NCI-H1436 (cell line): ENCODE results near the gene CENPN.
A peak's percentile ranks its signal among the peaks of the same experiment; 100 is the strongest.

Source experiments
- DNase-seq: peaks from one replicate; lab custom pipeline; 2025; lab: John Stamatoyannopoulos, UW

The CENPN gene

GRCh38 chr16:80991792-80992430 lies 15.1 kb upstream of the CENPN start:
- DNase-seq = no peak

GRCh38 chr16:80992676-80993293 lies 14.2 kb upstream of the CENPN start:
- DNase-seq = no peak

GRCh38 chr16:80993307-80993706 lies 13.7 kb upstream of the CENPN start:
- DNase-seq = no peak

GRCh38 chr16:80993834-80994233 lies 13.2 kb upstream of the CENPN start:
- DNase-seq = no peak

- DNase-seq = no peak
Measured at GRCh38 chr16:80994451-80994850, 12.6 kb upstream of the CENPN start.

GRCh38 chr16:80996688-80997138 lies 10.3 kb upstream of the CENPN start:
- DNase-seq = no peak

GRCh38 chr16:80997139-80997798 lies 9.7 kb upstream of the CENPN start:
- DNase-seq = no peak

- no peak for DNase-seq
Measured at GRCh38 chr16:80997964-80998620, 8.9 kb upstream of the CENPN start.

GRCh38 chr16:81000873-81001272 lies 6.1 kb upstream of the CENPN start:
- no peak for DNase-seq

GRCh38 chr16:81001330-81001729 lies 5.7 kb upstream of the CENPN start:
- no peak for DNase-seq

GRCh38 chr16:81003064-81003463 lies 4.0 kb upstream of the CENPN start:
- no peak for DNase-seq

GRCh38 chr16:81003610-81004460 lies 3.2 kb upstream of the CENPN start:
- DNase-seq = no peak

- peak; percentile 32 for DNase-seq
Measured at GRCh38 chr16:81004646-81005353, 2.2 kb upstream of the CENPN start.

GRCh38 chr16:81005610-81006161 lies 1.3 kb upstream of the CENPN start:
- DNase-seq = no peak

GRCh38 chr16:81006211-81006812 lies 702 bp upstream of the CENPN start:
- DNase-seq = no peak

GRCh38 chr16:81008505-81008789 lies 1.4 kb downstream of the CENPN start:
- DNase-seq = no peak

- DNase-seq = no peak
Measured at GRCh38 chr16:81012974-81013373, 6.0 kb downstream of the CENPN start.

- no peak for DNase-seq
Measured at GRCh38 chr16:81014672-81015071, 7.7 kb downstream of the CENPN start.

- DNase-seq = no peak
Measured at GRCh38 chr16:81018496-81018895, 11.5 kb downstream of the CENPN start.

- DNase-seq = no peak
Measured at GRCh38 chr16:81026429-81026828, 19.4 kb downstream of the CENPN start.
